ENCODE data around the gene BCL7A. TPM values are rescaled to one million over a fixed set of nuclear protein-coding genes. Genes with fewer than 3 reads are reported as not detected.
A peak's percentile ranks its signal among the peaks of the same experiment; 100 is the strongest.
"Not testable (repeated sequence)": the region's sequence is repeated elsewhere in the genome, so short reads cannot be mapped to it uniquely, and the experiment has no call there.

BCL7A gene
- total RNA-seq, 2 experiments from 2014 or later: 2.8 to 2.9 TPM

DNA sequence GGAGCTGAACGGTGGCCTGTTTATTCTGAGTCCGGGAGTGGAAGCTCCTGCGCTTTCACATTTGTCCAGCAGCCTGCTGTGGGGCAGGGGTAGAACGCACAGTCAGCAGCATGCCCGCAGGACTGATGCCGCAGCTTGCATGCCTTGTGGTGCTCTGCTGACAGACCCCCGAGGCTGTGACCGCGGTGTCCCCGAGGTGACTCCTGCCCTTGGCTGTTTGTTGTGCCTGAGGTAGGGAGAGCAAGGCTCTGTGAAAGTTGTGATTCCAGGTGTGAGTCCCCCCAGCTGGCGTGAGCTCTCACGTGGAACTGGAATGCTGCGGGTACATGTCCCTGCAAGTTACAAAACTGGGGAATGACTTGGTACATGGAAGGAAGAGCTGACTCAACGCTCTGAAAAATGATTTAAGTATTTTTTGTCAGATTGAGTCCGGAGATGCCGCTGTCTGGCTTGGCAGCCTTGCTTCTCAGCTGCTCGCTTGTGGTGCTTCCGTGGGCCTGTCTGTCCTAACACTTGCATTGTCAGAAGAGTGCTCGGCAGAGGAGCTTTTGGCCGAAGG lies 75.0 kb downstream of the BCL7A start:
- Mint-ChIP-seq H3K27me3 (no peaks in the 10 kb centered on the region), H3K4me1 (peaks cover 35% of the 10 kb centered on the region), H3K36me3 (peaks cover under 1% of the 10 kb centered on the region), H3K27ac (peak overlapping the region; percentile 16), H3K4me3 (no peak overlapping the region), H3K9me3 (ENCODE audit: low read depth) (no peaks in the 10 kb centered on the region)
- ATAC-seq: no peak
- no peak for DNase-seq
- CTCF ChIA-PET: interaction anchor here (1.3 to 3.6 kb wide), 4 partner anchors 15 to 42 kb away, joined by 4 to 18 read pairs (median 10); partner anchors contain the start of gene MLXIP

DNA sequence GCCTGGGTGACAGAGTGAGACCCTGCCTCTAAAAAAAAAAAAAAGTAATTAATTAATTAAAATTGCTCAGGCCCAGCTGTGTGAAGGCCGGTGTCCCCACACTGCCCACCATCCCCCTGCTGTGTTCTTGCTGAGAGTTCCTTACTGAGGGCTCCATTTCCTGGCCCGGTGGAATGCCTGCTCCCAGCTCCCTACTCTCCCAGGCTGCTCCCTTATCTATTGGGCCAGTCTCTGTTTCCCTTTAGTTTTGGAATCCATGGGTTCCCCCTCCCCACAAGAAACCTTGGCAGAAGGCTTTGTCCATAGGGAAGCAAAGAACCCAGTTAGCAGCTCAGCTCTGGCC lies 75.9 kb downstream of the BCL7A start:
- no peak for ATAC-seq
- CTCF ChIA-PET: interaction anchor here (2.9 to 3.6 kb wide), 2 partner anchors 16 to 43 kb away, joined by 11 to 18 read pairs; no protein-coding TSS in a partner anchor
- Mint-ChIP-seq H3K36me3 (peaks cover 2% of the 10 kb centered on the region), H3K4me1 (peaks cover 39% of the 10 kb centered on the region), H3K27me3 (no peaks in the 10 kb centered on the region), H3K9me3 (ENCODE audit: low read depth) (no peaks in the 10 kb centered on the region), H3K4me3 (no peak overlapping the region), H3K27ac (no peak overlapping the region)
- no peak for DNase-seq

DNA sequence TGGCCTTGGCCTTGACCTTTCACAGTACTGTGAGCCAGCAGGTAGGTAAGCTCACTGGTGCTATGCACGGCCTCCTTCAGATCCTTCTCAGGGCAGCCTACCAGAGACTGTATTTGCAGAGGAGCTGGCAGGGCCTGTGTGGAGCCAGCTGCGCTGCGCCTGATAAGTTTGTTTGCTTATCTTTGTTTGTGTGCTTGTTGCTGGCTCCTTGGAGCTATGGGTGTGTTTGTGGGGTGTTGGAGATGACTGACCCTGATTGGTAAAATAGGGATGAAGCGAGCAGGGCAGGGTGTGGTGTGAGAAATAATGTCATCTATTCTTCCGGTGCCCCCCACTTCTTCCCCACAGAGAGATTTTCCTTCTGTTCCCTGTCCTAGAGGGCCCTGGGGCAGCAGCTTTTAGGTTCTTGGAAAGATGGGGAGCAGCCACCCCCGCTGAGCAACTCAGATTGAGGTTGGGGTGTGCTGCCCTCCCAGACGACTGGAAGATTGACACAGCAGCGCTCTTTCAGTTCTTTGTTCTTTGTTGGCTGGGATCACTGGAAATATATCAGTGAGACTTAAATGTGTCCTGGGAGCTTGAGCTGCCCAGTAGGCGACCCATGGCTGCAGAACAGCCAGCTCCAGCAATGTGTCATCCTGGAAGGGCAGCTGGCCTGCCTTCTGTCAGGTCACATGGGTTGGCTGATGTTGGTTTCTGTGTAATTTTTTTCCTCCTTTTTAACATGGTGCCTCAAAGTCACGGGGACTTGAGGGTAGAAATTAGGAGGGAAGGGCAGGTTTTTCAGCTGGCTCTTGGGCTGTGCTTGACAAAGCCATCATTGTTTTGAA lies 76.5 kb downstream of the BCL7A start:
- Mint-ChIP-seq H3K36me3 (peaks cover 4% of the 10 kb centered on the region), H3K27ac (no peak overlapping the region), H3K27me3 (no peaks in the 10 kb centered on the region), H3K4me3 (no peak overlapping the region), H3K4me1 (peaks cover 41% of the 10 kb centered on the region), H3K9me3 (ENCODE audit: low read depth) (no peaks in the 10 kb centered on the region)
- CTCF ChIA-PET: interaction anchor here (1.0 to 3.6 kb wide), 4 partner anchors 10 to 43 kb away, joined by 4 to 18 read pairs (median 12); no protein-coding TSS in a partner anchor
- no peak for ATAC-seq
- no peak for DNase-seq

DNA sequence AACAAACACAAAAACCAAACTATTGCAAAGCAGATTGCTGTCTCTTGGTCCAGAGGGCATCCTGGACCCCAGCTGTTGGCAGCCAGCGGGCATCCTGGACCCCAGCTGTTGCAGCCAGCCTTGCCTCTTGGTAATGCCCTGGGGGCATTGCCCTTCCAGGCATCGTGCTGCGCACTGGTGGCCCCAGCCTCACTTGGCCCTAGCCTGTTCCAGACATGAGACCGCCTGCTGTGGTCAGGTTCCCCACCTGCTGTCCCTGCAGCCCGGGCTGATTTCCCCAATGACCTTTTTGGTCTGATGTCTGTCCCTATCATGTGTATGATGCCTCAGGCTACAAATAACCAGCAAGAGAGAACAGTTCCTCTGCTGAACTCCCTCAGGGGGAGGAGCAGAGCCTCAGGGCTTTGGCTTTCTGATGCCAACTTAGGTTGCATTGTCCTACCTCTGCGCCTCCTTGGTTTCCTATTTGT lies 77.6 kb downstream of the BCL7A start:
- peaks cover 44% of the 10 kb centered on the region for H3K4me1 Mint-ChIP-seq
- H3K9me3 Mint-ChIP-seq (ENCODE audit: low read depth): no peaks in the 10 kb centered on the region
- peak overlapping the region; percentile 75 for H3K27ac Mint-ChIP-seq
- peaks cover 4% of the 10 kb centered on the region for H3K36me3 Mint-ChIP-seq
- H3K4me3 Mint-ChIP-seq: no peak overlapping the region
- CTCF ChIA-PET: interaction anchor here (0.9 to 3.6 kb wide), 6 partner anchors 9 to 76 kb away, joined by 3 to 18 read pairs (median 4); no protein-coding TSS in a partner anchor
- ATAC-seq: no peak
- no peak for DNase-seq
- H3K27me3 Mint-ChIP-seq: no peaks in the 10 kb centered on the region

DNA sequence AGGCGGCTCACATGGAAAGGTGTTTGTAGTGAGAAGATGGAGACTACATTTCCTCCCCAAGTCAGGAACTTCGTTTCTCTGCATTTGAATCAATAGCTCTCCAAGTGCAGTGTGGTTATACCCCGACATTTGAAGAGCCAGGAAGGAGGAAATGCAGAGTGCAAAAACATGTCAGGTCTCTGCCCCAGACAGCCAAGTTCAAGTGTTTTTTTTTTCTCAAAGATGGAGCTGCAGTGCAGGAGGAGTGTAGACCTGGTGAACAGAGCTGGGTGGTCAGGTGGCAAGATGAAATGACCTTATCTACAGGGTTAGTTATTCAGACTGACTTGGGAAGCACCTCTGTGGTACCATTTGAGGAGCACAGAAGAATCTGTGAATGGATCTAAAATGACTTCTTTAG lies 78.2 kb downstream of the BCL7A start:
- H3K36me3 Mint-ChIP-seq: peaks cover 4% of the 10 kb centered on the region
- H3K4me1 Mint-ChIP-seq: peaks cover 48% of the 10 kb centered on the region
- DNase-seq: no peak
- H3K27me3 Mint-ChIP-seq: no peaks in the 10 kb centered on the region
- CTCF ChIA-PET: interaction anchor here (0.6 to 3.6 kb wide), 7 partner anchors 9 to 77 kb away, joined by 3 to 18 read pairs (median 4); no protein-coding TSS in a partner anchor
- peak; percentile 32 for ATAC-seq
- peak overlapping the region; percentile 13 for H3K4me3 Mint-ChIP-seq
- peak overlapping the region; percentile 75 for H3K27ac Mint-ChIP-seq
- no peaks in the 10 kb centered on the region for H3K9me3 Mint-ChIP-seq (ENCODE audit: low read depth)

DNA sequence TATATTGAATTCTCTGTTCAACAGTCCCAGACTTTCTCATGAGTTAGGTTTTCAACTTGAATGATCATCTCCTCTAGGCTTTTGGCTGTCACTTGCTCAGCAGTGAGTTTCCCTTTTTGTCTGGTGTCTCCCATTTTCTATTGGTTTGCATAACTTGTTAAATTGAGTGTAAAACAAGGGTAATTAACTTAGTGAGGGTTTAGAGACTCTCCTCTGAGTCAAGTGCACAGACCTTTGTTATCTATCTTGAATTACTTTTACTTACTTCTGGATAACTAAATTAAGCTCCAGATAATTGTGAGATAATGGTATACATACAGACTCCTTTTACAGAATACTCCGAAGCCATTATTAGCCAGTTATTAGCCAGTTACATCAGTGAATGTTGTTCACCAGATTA lies 78.9 kb downstream of the BCL7A start:
- peaks cover 50% of the 10 kb centered on the region for H3K4me1 Mint-ChIP-seq
- no peaks in the 10 kb centered on the region for H3K27me3 Mint-ChIP-seq
- H3K27ac Mint-ChIP-seq: peak overlapping the region; percentile 7
- ATAC-seq (no peak), DNase-seq (no peak)
- no peaks in the 10 kb centered on the region for H3K9me3 Mint-ChIP-seq (ENCODE audit: low read depth)
- no peak overlapping the region for H3K4me3 Mint-ChIP-seq
- CTCF ChIA-PET: interaction anchor here (1.1 to 3.6 kb wide), 5 partner anchors 19 to 77 kb away, joined by 4 to 18 read pairs (median 5); no protein-coding TSS in a partner anchor
- H3K36me3 Mint-ChIP-seq: peaks cover 4% of the 10 kb centered on the region

DNA sequence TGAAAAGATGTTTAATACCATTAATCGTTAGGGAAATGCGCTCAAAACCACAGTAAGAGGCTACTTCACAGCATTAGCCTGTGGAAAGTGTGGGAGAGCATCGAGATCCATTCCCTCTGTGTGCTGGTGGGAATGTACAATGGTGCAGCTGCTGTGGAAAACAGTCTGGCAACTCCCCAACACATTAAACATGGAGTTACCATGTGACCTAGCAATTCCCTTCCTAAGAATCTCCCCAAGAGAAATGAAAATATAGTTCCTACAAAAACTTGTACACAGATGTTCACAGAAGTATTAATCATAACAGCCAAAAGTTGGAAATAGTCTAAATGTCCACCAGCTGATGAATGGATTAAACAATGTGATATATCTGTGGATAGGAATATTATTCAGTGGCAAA lies 80.6 kb downstream of the BCL7A start:
- H3K27me3 Mint-ChIP-seq: no peaks in the 10 kb centered on the region
- no peak overlapping the region for H3K4me3 Mint-ChIP-seq
- H3K36me3 Mint-ChIP-seq: peaks cover 5% of the 10 kb centered on the region
- H3K9me3 Mint-ChIP-seq (ENCODE audit: low read depth): no peaks in the 10 kb centered on the region
- peaks cover 63% of the 10 kb centered on the region for H3K4me1 Mint-ChIP-seq
- CTCF ChIA-PET: interaction anchor here (0.8 to 2.3 kb wide), 3 partner anchors 20 to 48 kb away, joined by 3 to 6 read pairs (median 3); no protein-coding TSS in a partner anchor
- no peak for ATAC-seq
- DNase-seq: no peak
- no peak overlapping the region for H3K27ac Mint-ChIP-seq

DNA sequence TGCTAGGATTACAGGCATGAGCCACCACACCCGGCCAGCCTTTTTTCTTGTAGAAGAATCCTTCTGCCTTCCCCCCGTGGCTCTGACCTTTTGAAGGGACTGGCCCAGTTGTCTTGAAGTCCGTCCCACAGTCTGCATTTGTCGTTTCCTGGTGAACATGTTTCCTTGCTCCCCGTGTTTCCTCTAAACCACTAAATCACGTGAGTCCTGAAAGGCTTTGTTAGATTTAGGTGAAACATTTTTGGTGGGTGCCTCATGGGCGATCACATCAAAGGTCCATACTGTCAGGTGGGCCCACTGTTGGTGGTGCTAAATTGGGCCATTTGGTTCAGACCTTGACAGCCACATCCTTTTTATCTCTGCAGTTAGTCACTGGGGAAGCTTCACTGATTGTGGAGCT lies 83.2 kb downstream of the BCL7A start:
- ATAC-seq: no peak
- H3K4me1 Mint-ChIP-seq: peaks cover 59% of the 10 kb centered on the region
- peaks cover 7% of the 10 kb centered on the region for H3K36me3 Mint-ChIP-seq
- H3K9me3 Mint-ChIP-seq (ENCODE audit: low read depth): no peaks in the 10 kb centered on the region
- H3K27ac Mint-ChIP-seq: peak overlapping the region; percentile 7
- H3K27me3 Mint-ChIP-seq: no peaks in the 10 kb centered on the region
- CTCF ChIA-PET: interaction anchor here (1.5 to 2.1 kb wide), 3 partner anchors 18 to 86 kb away, joined by 5 to 10 read pairs (median 5); no protein-coding TSS in a partner anchor
- no peak overlapping the region for H3K4me3 Mint-ChIP-seq
- DNase-seq: no peak

DNA sequence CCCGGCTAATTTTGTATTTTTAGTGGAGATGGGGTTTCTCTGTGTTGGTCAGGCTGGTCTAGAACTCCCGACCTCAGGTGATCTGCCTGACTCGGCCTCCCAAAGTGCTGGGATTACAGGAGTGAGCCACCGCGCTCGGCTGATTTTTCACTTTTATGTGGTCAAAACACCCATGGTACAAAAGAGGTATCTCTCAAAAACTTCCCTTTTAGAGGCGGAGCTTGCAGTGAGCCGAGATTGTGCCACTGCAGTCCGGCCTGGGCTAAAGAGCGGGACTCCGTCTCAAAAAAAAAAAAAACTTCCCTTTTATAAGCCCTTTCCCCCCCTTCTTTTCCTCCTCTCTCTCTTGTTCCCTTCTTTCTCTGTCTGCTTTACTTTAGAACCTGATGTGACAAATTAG lies 83.8 kb downstream of the BCL7A start:
- not testable (repeated sequence) for H3K27ac Mint-ChIP-seq, H3K4me3 Mint-ChIP-seq
- H3K4me1 Mint-ChIP-seq: peaks cover 56% of the 10 kb centered on the region

DNA sequence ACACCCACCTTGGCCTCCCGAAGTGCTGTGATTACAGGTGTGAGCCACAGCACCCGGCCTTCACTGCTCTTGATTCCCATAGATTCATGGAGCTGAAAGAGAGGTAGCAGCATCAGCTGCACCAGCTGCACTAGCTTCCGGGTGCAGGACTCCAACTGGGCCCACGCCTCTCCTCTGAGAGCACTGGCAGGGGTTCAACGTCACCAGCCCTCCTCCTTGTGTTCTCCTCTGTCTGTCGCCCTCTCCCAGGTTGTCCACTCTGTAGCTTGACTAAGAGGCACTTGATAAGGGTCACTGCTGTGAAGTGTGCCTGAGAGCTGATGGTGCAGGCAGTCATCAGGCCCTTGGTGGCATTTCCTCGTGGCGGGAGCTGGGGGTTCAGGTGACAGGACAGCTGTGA lies 85.2 kb downstream of the BCL7A start:
- ATAC-seq: no peak
- Mint-ChIP-seq H3K4me1 (peaks cover 53% of the 10 kb centered on the region), H3K27ac (no peak overlapping the region), H3K9me3 (ENCODE audit: low read depth) (no peaks in the 10 kb centered on the region), H3K4me3 (no peak overlapping the region), H3K27me3 (no peaks in the 10 kb centered on the region), H3K36me3 (peaks cover 7% of the 10 kb centered on the region)
- no peak for DNase-seq
- CTCF ChIA-PET: interaction anchor here (1.0 to 5.5 kb wide), 3 partner anchors 17 to 52 kb away, joined by 5 to 32 read pairs (median 9); no protein-coding TSS in a partner anchor

More for the DNA sequence above, 83.8 kb downstream of the BCL7A start:
- H3K9me3 Mint-ChIP-seq (ENCODE audit: low read depth); H3K27me3 Mint-ChIP-seq; DNase-seq; H3K36me3 Mint-ChIP-seq; ATAC-seq: not testable (repeated sequence)
- CTCF ChIA-PET: interaction anchor here (0.8 to 2.1 kb wide), 3 partner anchors 18 to 38 kb away, joined by 3 to 10 read pairs (median 5); no protein-coding TSS in a partner anchor

DNA sequence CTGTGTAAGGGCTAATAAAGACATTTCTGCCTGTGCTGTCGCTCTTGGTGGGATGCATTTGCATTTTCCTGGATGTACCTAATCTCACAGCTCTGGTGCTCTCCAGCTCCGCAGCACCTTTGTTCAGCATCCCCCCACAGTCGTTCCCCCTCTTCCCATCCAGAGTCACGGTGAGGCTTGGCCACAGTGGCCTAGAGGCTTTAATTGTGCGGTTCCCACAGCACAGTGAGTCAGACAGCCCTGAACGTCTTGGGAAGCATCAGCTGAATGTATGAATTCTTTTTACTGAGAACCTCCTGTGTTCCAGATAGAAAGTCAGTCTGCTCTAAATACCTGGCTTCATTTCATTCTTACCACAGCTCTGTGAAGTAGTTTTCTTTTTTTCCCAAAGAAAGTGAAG lies 85.6 kb downstream of the BCL7A start:
- H3K9me3 Mint-ChIP-seq (ENCODE audit: low read depth): no peaks in the 10 kb centered on the region
- no peaks in the 10 kb centered on the region for H3K27me3 Mint-ChIP-seq
- H3K36me3 Mint-ChIP-seq: peaks cover 7% of the 10 kb centered on the region
- no peak overlapping the region for H3K27ac Mint-ChIP-seq
- no peak for ATAC-seq
- no peak overlapping the region for H3K4me3 Mint-ChIP-seq
- DNase-seq: no peak
- CTCF ChIA-PET: interaction anchor here (1.0 to 5.5 kb wide), 3 partner anchors 16 to 53 kb away, joined by 5 to 32 read pairs (median 9); no protein-coding TSS in a partner anchor
- peaks cover 54% of the 10 kb centered on the region for H3K4me1 Mint-ChIP-seq

DNA sequence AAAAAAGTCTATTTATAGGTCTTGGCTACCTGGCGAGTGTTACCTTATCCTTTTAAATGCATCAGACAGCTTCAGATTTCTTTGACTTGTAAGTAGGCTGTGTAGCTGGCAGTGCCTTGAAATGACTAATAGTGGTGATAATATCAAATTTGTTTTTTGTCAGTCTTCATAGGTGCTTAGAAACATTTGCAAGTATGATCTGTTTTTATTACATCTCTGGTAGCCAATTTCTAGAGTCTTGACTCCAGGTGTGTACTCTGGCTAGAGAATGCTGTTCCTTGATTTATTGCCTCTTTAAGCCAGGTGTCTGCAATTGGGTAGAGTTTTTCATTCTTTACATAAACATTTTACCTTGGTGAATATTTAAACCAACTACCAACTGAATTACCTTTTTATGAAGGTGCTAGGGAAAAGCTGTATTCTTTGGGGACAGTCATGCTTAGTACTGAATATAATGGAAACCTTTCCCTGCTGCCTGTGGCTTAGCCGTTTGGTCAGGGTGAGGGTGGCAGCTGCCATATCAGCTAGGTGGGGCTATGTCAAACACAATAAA lies 89.5 kb downstream of the BCL7A start:
- no peak for DNase-seq
- Mint-ChIP-seq H3K9me3 (ENCODE audit: low read depth) (no peaks in the 10 kb centered on the region), H3K27me3 (no peaks in the 10 kb centered on the region), H3K27ac (no peak overlapping the region), H3K4me3 (no peak overlapping the region), H3K4me1 (peaks cover 35% of the 10 kb centered on the region), H3K36me3 (peaks cover 2% of the 10 kb centered on the region)
- no peak for ATAC-seq
- CTCF ChIA-PET: interaction anchor here (1.3 to 5.5 kb wide), 4 partner anchors 8 to 57 kb away, joined by 3 to 32 read pairs (median 8); no protein-coding TSS in a partner anchor
